ENCODE measurements around the gene GRAMD1B.

Gene GRAMD1B

DNA sequence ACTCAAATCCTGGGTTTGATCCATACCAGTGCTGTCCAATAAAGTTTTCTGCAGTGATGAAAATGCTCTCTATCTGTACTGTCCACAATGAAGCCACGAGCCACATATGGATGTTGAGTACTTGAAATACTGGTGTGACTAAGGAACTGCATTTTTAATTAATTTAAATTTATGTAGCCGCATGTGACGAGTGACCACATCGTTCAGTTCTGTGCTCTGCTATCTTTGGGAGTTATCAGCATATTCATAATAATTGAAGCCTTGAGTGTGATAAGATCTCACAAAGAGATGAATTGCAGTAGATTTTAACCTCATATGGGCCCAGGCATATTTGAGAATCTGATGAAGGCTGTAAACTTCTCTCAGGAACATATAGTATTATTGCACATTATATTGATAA is 40.8 kb downstream of the GRAMD1B start:
- Histone ChIP-seq H3K27ac (no peak overlapping the region), H3K4me3 (no peak overlapping the region)
- DNase-seq (ENCODE audit: low spot score), result no peak
- TF ChIP-seq CTCF (IDR thresholded peaks at IDR 0.05), result no peak

DNA sequence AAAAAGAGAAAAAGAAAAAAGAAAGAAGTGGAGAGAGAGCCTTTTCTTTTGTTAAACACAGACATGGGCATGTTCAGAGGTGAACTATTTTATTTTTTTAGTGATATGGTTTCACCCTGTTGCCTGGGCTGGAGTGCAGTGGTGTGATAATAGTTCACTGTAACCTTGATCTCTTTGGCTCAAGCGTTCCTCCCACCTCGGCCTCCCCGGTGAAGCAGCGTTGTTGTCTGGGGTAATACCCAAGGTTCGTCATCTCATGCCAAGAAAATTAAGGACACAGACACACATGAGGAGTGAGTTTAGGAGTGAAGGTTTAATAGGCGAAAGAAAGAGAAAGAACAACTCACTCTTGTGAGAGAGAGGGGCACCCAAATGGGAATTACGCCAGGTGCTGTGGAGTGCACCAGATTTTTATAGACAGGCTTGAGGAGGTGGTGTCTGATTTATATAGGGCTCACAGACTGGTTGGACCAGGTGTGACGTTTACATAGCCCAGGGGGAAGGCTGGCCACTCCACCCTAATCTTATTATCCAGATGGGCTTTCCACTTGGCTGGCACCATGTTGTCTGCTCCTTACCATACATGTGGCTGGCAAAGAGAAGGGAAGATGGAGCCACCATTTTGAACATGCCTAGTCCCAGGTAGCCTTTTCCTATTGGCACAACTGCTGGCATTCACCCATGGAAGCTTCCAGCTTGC is 42.3 kb downstream of the GRAMD1B start:
- TF ChIP-seq CTCF (IDR thresholded peaks at IDR 0.05), result no peak
- Histone ChIP-seq H3K4me3 (no peak overlapping the region), H3K27ac (no peak overlapping the region)
- DNase-seq (ENCODE audit: low spot score), result no peak

- Histone ChIP-seq H3K27ac (no peak overlapping the region), H3K4me3 (no peak overlapping the region)
- no peak for DNase-seq (ENCODE audit: low spot score)
- TF ChIP-seq CTCF (IDR thresholded peaks at IDR 0.05), result no peak
Observed at GRCh38 chr11:123473941-123474677, 44.0 kb downstream of the GRAMD1B start.

GRCh38 chr11:123474994-123475393 is 44.9 kb downstream of the GRAMD1B start:
- H3K27ac ChIP-seq, result no peak overlapping the region
- TF ChIP-seq CTCF (IDR thresholded peaks at IDR 0.05), result no peak
- no peak for DNase-seq (ENCODE audit: low spot score)
- H3K4me3 ChIP-seq, result no peak overlapping the region

DNA sequence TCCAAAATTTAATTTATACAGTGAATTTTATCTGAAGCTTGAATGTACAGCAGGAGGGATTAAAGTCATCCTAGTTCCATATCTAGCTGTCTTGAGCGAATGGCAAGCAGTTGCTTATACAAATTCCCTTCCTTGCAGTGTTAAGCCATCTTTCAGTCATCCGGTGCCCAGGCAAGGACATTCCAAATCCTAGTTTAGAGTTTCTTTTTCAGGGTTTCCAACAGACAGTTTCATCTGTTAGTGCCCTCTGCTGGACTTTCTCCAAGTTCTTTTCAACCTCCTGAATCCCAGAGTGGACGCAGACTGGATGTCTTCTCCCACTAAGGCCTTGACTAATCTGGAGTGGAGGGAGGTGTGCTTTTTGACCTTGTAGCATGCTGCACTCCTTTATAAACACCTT is 45.4 kb downstream of the GRAMD1B start:
- Histone ChIP-seq H3K4me3 (no peak overlapping the region), H3K27ac (no peak overlapping the region)
- TF ChIP-seq CTCF (IDR thresholded peaks at IDR 0.05), result no peak
- no peak for DNase-seq (ENCODE audit: low spot score)

DNA sequence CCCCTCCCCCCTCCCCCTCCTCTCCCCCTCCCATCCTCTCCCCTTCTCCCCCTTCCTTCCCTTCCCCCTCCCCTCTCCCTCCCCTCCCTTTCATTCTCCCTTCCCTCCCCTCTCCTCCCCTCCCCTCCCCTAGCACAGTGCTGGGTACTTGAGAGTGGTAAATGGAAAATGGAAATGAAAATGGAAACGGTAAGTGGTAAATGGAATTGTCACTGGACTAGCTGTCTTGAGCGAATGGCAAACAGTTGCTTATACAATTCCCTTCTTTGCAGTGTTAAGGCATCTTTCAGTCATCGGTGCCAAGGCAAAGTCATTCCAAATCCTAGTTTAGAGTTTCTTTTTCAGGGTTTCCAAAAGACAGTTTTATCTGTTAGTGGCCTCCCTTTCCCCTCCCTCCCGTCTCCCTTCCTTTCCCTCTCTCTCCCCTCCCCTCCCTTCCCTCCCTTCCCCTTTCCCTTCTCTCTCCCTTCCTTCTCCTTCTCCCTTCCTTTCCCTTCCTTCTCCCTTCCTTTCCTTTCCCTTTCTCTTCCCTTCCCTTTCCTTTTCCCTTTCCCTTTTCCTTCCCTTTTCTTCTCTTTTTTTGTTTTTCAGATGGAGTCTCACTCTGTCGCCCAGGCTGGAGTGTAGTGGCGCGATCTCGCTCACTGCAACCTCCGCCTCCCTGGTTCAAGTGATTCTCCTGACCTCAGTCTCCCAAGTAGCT is 47.3 kb downstream of the GRAMD1B start:
- Histone ChIP-seq H3K27ac (no peak overlapping the region), H3K4me3 (no peak overlapping the region)
- TF ChIP-seq CTCF (IDR thresholded peaks at IDR 0.05), result no peak
- no peak for DNase-seq (ENCODE audit: low spot score)

All from coronary artery (tissue), 2 donors.